Transverse colon (tissue), 4 donors: Measurements from ENCODE around the gene C2orf68. TPM values are rescaled to one million over a fixed set of nuclear protein-coding genes. Genes with fewer than 3 reads are reported as not detected.
"Not testable (repeated sequence)": the region's sequence is repeated elsewhere in the genome, so short reads cannot be mapped to it uniquely, and the experiment has no call there.

Source experiments
- DNase-seq: peaks from one replicate; pipeline ENCODE4 v3.0.0-alpha.2; 2019
- H3K27ac ChIP-seq, 4 donors: fragments of 200-600 bp; sonication (generic); 2 replicates each; pipeline ENCODE4 v1.5.1; 2016 to 2018; ENCODE audit warnings: inconsistent platforms in 4 of 4
- H3K27me3 ChIP-seq: fragments of 200-600 bp; sonication (generic); 2 replicates; pipeline ENCODE4 v1.5.1; 2017; ENCODE audit warnings: inconsistent platforms
- H3K36me3 ChIP-seq, 4 donors: fragments of 200-600 bp; sonication (generic); 2 replicates each; pipeline ENCODE4 v1.5.1; 2017 to 2019; ENCODE audit warnings: inconsistent platforms in 4 of 4
- H3K4me1 ChIP-seq, 4 donors: fragments of 200-600 bp; sonication (generic); 2 replicates each; pipeline ENCODE4 v1.5.1; 2017 to 2020; ENCODE audit warnings: inconsistent platforms in 4 of 4
- H3K4me3 ChIP-seq, 4 donors: fragments of 200-600 bp; sonication (generic); 1 replicate in 1 of 4; 2 replicates in 3 of 4; pipeline versions ENCODE4 v1.5.1 to v1.6.1; 2017 to 2019; ENCODE audit warnings: inconsistent platforms in 4 of 4
- H3K9me3 ChIP-seq, 2 donors: fragments of 200-600 bp; sonication (generic); 2 replicates each; pipeline ENCODE4 v1.5.1; 2017 to 2019; ENCODE audit warnings: inconsistent platforms in 2 of 2
- EP300 ChIP-seq: sonication (generic); formaldehyde crosslinking; IDR thresholded peaks from one replicate; pipeline ENCODE4 v1.6.1; 2017; ENCODE audit warnings: antibody characterized with exemption, low read depth
- POLR2A ChIP-seq: fragments of 450-650 bp; IDR thresholded peaks from one replicate; pipeline ENCODE4 v1.6.1; 2016; ENCODE audit warnings: antibody characterized with exemption, mild to moderate bottlenecking, moderate library complexity
- POLR2AphosphoS5 ChIP-seq, 3 donors: sonication (generic); formaldehyde crosslinking; IDR thresholded peaks; one replicate each; pipeline ENCODE4 v1.6.1; 2016; ENCODE audit warnings: antibody characterized with exemption in 3 of 3
- WGBS, 2 donors: methylation state at CpG; one replicate each; pipeline ENCODE4 v1.1.5; 2018; ENCODE audit warnings: low coverage in 1 of 2; 5-methylcytosine and 5-hydroxymethylcytosine counted together
- in situ Hi-C, 4 donors: fragments of 200-750 bp; cut with MboI; loops; one replicate each; pipeline versions ENCODE4 v1.15.0 to v1.15.1; 2017; ENCODE audit warnings: low sequenced_read_pairs in 3 of 4, low pct_ligation_motif_present in 1 of 4, low pct_unique_long_range_greater_than_20kb in 1 of 4
- intact Hi-C: fragments of 100-400 bp; cut with DNase I; formaldehyde crosslinking; loops from one replicate; pipeline ENCODE4 v1.15.1; 2023; ENCODE audit warnings: low total_unique reads
- total RNA-seq, 4 donors: library from RNA; depleted of rRNA; stranded (reverse); fragments of >200 nt; gene quantifications; one replicate each; pipeline ENCODE4 v1.1.0, GENCODE V29; 2016
- TF ChIP-seq, protein P1 (sequence below), 5 experiments: fragments of 200-600 bp in 3 of 5; fragments of 450-650 bp in 2 of 5; sonication (generic) in 3 of 5; IDR thresholded peaks; 1 replicate in 2 of 5; 2 replicates in 3 of 5; pipeline ENCODE4 v1.5.1; 2016 to 2017; ENCODE audit warnings: antibody characterized with exemption in 5 of 5, inconsistent platforms in 3 of 5, mild to moderate bottlenecking in 2 of 5, moderate library complexity in 1 of 5

The C2orf68 gene
- total RNA-seq, 4 donors from 2014 or later: 17.7 to 24.8 (median 18.6) TPM

DNA sequence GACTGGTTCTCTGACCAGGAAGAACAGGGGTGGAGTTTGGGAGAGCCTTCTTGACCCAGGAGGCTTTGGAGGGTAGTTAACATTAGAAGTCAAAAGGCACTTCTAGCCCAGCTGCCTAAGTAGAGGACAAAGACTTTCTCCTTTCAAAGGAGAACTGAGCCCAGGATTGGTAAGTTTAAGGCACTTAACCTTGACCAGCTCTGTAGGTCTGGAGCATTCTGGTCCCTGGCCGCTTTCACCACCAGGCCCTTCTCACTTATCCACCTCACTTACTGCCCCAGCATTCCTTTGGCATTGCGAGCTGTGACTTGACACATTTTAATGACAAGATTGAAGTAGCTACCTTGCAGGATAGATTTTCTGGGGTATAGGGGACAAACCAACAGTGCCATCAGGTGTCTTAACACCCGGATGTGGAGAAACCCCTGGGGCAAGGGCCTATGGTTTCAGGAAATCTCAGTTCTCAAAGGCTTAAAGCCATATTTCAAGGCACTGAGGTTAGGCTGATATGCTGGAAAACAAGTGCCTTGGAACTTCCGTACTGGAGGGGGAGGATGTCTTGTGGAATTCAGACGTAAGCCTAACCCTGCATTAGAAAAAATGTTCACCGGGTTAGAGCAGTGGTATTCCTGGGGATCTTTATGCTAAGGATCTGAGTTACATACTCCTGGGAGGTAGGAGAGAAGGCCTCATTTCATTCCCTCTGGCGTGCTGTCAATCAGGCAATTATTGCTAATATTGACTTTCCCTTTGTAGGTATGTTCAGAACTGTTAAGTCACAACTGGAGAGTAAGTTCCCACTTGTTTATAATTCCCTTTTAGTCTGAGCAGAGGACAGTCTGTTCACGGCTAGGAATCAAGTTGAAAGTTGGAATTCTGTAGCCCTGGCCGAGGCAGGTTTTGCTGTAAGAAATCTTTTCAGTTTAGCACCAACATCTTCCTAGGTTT, 4.3 kb downstream of the C2orf68 start:
- intact Hi-C loops: no loop called here
- H3K4me1 ChIP-seq: peaks cover 20 to 36% (median 29%) of the 10 kb centered on the region in 4 donors

GRCh38 chr2:85606116-85606455, 5.8 kb downstream of the C2orf68 start:
- H3K36me3 ChIP-seq: peaks cover 0 to 9% (median 0%) of the 10 kb centered on the region in 4 donors
- WGBS, 2 donors: 74 to 80% methylated on average over 3 to 7 of the region's 7 CpGs
- peaks cover 27 to 39% (median 33%) of the 10 kb centered on the region in 4 donors for H3K4me1 ChIP-seq
- no peaks in the 10 kb centered on the region for H3K9me3 ChIP-seq
- TF ChIP-seq EP300 (no peak), POLR2AphosphoS5 (IDR thresholded peaks at IDR 0.05) (no peak), POLR2A (no peak)
- TF ChIP-seq, protein P1, sequence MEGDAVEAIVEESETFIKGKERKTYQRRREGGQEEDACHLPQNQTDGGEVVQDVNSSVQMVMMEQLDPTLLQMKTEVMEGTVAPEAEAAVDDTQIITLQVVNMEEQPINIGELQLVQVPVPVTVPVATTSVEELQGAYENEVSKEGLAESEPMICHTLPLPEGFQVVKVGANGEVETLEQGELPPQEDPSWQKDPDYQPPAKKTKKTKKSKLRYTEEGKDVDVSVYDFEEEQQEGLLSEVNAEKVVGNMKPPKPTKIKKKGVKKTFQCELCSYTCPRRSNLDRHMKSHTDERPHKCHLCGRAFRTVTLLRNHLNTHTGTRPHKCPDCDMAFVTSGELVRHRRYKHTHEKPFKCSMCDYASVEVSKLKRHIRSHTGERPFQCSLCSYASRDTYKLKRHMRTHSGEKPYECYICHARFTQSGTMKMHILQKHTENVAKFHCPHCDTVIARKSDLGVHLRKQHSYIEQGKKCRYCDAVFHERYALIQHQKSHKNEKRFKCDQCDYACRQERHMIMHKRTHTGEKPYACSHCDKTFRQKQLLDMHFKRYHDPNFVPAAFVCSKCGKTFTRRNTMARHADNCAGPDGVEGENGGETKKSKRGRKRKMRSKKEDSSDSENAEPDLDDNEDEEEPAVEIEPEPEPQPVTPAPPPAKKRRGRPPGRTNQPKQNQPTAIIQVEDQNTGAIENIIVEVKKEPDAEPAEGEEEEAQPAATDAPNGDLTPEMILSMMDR (IDR thresholded peaks at IDR 0.05): no peak
- no peaks in the 10 kb centered on the region for H3K27me3 ChIP-seq
- peak overlapping the region in 2 of 4 donors; percentile 5 to 42 for H3K27ac ChIP-seq
- intact Hi-C loops: no loop called here
- in situ Hi-C loops: no loop called here
- DNase-seq: no peak
- H3K4me3 ChIP-seq: no peak overlapping the region

More for the DNA sequence above, 4.3 kb downstream of the C2orf68 start:
- Histone ChIP-seq H3K36me3 (peaks cover 0 to 9% (median 0%) of the 10 kb centered on the region in 4 donors), H3K4me3 (no peak overlapping the region), H3K27ac (no peak overlapping the region), H3K9me3 (no peaks in the 10 kb centered on the region), H3K27me3 (no peaks in the 10 kb centered on the region)
- DNase-seq: no peak
- in situ Hi-C loops: no loop called here
- 80 to 89% methylated on average over 1 to 9 of the region's 9 CpGs for WGBS, 2 donors
- TF ChIP-seq, protein P1 (IDR thresholded peaks at IDR 0.05): no peak
- TF ChIP-seq EP300: no peak
- no peak for TF ChIP-seq POLR2A
- TF ChIP-seq POLR2AphosphoS5 (IDR thresholded peaks at IDR 0.05): no peak

GRCh38 chr2:85605406-85606115, 6.3 kb downstream of the C2orf68 start:
- Histone ChIP-seq H3K4me3 (no peak overlapping the region), H3K36me3 (peaks cover 0 to 9% (median 0%) of the 10 kb centered on the region in 4 donors), H3K27ac (peak overlapping the region in 2 of 4 donors; percentile 5 to 42), H3K4me1 (peaks cover 23 to 39% (median 33%) of the 10 kb centered on the region in 4 donors), H3K27me3 (no peaks in the 10 kb centered on the region), H3K9me3 (no peaks in the 10 kb centered on the region)
- in situ Hi-C loops: no loop called here
- WGBS, 2 donors: 66 to 77% methylated on average over 3 to 4 of the region's 4 CpGs
- TF ChIP-seq, protein P1 (IDR thresholded peaks at IDR 0.05): no peak
- TF ChIP-seq POLR2A: no peak
- no peak for TF ChIP-seq POLR2AphosphoS5 (IDR thresholded peaks at IDR 0.05)
- TF ChIP-seq EP300: no peak
- intact Hi-C loops: no loop called here
- DNase-seq: no peak

- TF ChIP-seq, protein P1 (IDR thresholded peaks at IDR 0.05): no peak
- TF ChIP-seq EP300 (no peak), POLR2A (no peak), POLR2AphosphoS5 (IDR thresholded peaks at IDR 0.05) (no peak)
- 57 to 65% methylated on average over 3 to 6 of the region's 6 CpGs for WGBS, 2 donors
- H3K4me1 ChIP-seq: peaks cover 20 to 32% (median 28%) of the 10 kb centered on the region in 4 donors
- DNase-seq: no peak
- H3K9me3 ChIP-seq: no peaks in the 10 kb centered on the region
- peaks cover 0 to 9% (median 0%) of the 10 kb centered on the region in 4 donors for H3K36me3 ChIP-seq
- H3K27ac ChIP-seq: peak overlapping the region in 2 of 4 donors; percentile 40 to 42
- intact Hi-C loops (no loop called here), in situ Hi-C loops (no loop called here)
- H3K27me3 ChIP-seq: no peaks in the 10 kb centered on the region
- no peak overlapping the region for H3K4me3 ChIP-seq
Measured at GRCh38 chr2:85604568-85605339, 7.1 kb downstream of the C2orf68 start.

- Histone ChIP-seq H3K27ac (peak overlapping the region in 2 of 4 donors; percentile 42 to 89), H3K4me3 (peak overlapping the region in 1 of 4 donors; percentile 87), H3K4me1 (peaks cover 20 to 32% (median 28%) of the 10 kb centered on the region in 4 donors)
- intact Hi-C loops, H3K9me3 ChIP-seq, DNase-seq, H3K27me3 ChIP-seq, in situ Hi-C loops, H3K36me3 ChIP-seq: not testable (repeated sequence)
- WGBS, 2 donors: 81% methylated on average over 3 of the region's 3 CpGs; no CpG with 5 or more reads in 1 of the 2 donors
Measured at GRCh38 chr2:85604133-85604444, 7.8 kb downstream of the C2orf68 start.
